Lower leg skin (tissue), 4 donors: ENCODE data around the gene UTS2R. TPM values are rescaled to one million over a fixed set of nuclear protein-coding genes. Genes with fewer than 3 reads are reported as not detected.

ENCODE experiments used
- DNase-seq, 2 donors: peaks; one replicate each; pipeline ENCODE4 v3.0.0-alpha.2; 2019; ENCODE audit warnings: low spot score in 2 of 2
- H3K4me3 ChIP-seq: fragments of 200-600 bp; sonication (generic); 2 replicates; pipeline ENCODE4 v1.5.1; 2017; ENCODE audit warnings: mild to moderate bottlenecking, low read depth; ENCODE audit not compliant: poor library complexity, severe bottlenecking
- POLR2A ChIP-seq, 2 donors: fragments of 450-650 bp; IDR thresholded peaks; one replicate each; pipeline ENCODE4 v1.6.1; 2016 to 2017; ENCODE audit warnings: antibody characterized with exemption in 2 of 2, mild to moderate bottlenecking in 1 of 2, moderate library complexity in 1 of 2
- WGBS, 2 donors: methylation state at CpG; one replicate each; pipeline ENCODE4 v1.1.5; 2018; 5-methylcytosine and 5-hydroxymethylcytosine counted together
- intact Hi-C: fragments of 100-400 bp; cut with DNase I; formaldehyde crosslinking; loops from one replicate; pipeline ENCODE4 v1.15.0; 2023; ENCODE audit warnings: low total_unique reads
- total RNA-seq, 4 donors: library from RNA; depleted of rRNA; stranded (reverse); fragments of >200 nt; gene quantifications; one replicate each; pipeline ENCODE4 v1.1.0, GENCODE V29; 2016
- TF ChIP-seq, protein P1 (sequence below), 3 donors: fragments of 450-650 bp; IDR thresholded peaks; one replicate each; pipeline ENCODE4 v1.5.1; 2016; ENCODE audit warnings: antibody characterized with exemption in 3 of 3, mild to moderate bottlenecking in 3 of 3, moderate library complexity in 2 of 3

UTS2R gene
- total RNA-seq, 4 donors from 2014 or later: not detected

DNA sequence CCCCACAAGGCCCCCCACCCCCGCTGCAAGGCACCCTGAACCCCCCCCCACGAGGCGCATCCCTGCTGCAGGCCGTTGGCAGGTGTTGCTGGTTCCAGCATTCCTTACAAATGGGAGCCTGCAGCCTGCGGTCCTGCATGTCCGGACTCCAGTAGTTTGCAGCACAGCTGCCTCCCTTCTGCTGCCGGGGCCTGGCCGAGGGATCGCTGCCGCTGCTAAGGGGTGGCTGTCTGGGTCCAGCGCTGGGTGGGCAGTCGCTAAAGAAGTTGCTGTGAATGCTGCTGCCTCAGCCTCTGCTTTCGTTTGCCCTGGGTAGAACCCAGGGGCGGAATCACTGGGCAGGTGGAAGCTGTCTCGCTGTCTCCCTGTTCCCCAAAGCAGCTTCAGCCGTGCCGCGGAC, 11.8 kb downstream of the UTS2R start:
- TF ChIP-seq POLR2A (IDR thresholded peaks at IDR 0.05): no peak
- TF ChIP-seq, protein P1, sequence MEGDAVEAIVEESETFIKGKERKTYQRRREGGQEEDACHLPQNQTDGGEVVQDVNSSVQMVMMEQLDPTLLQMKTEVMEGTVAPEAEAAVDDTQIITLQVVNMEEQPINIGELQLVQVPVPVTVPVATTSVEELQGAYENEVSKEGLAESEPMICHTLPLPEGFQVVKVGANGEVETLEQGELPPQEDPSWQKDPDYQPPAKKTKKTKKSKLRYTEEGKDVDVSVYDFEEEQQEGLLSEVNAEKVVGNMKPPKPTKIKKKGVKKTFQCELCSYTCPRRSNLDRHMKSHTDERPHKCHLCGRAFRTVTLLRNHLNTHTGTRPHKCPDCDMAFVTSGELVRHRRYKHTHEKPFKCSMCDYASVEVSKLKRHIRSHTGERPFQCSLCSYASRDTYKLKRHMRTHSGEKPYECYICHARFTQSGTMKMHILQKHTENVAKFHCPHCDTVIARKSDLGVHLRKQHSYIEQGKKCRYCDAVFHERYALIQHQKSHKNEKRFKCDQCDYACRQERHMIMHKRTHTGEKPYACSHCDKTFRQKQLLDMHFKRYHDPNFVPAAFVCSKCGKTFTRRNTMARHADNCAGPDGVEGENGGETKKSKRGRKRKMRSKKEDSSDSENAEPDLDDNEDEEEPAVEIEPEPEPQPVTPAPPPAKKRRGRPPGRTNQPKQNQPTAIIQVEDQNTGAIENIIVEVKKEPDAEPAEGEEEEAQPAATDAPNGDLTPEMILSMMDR (IDR thresholded peaks at IDR 0.05): no peak
- intact Hi-C loops: no loop called here
- no peak for DNase-seq
- 43 to 63% methylated on average over 9 to 18 of the region's 18 CpGs for WGBS, 2 donors
- no peak overlapping the region for H3K4me3 ChIP-seq

GRCh38 chr17:82384051-82384729, 12.6 kb downstream of the UTS2R start:
- no peak for TF ChIP-seq POLR2A (IDR thresholded peaks at IDR 0.05)
- TF ChIP-seq, protein P1 (IDR thresholded peaks at IDR 0.05): no peak
- 49 to 60% methylated on average over 19 to 22 of the region's 22 CpGs for WGBS, 2 donors
- H3K4me3 ChIP-seq: no peak overlapping the region
- no peak for DNase-seq
- intact Hi-C loops: no loop called here

- TF ChIP-seq POLR2A (IDR thresholded peaks at IDR 0.05): no peak
- TF ChIP-seq, protein P1 (IDR thresholded peaks at IDR 0.05): peak in 1 of 3 donors; percentile 45
- DNase-seq: no peak
- 16 to 31% methylated on average over 9 to 21 of the region's 26 CpGs for WGBS, 2 donors
- H3K4me3 ChIP-seq: no peak overlapping the region
- intact Hi-C loops: no loop called here
Measured at GRCh38 chr17:82384730-82385481, 13.3 kb downstream of the UTS2R start.

DNA sequence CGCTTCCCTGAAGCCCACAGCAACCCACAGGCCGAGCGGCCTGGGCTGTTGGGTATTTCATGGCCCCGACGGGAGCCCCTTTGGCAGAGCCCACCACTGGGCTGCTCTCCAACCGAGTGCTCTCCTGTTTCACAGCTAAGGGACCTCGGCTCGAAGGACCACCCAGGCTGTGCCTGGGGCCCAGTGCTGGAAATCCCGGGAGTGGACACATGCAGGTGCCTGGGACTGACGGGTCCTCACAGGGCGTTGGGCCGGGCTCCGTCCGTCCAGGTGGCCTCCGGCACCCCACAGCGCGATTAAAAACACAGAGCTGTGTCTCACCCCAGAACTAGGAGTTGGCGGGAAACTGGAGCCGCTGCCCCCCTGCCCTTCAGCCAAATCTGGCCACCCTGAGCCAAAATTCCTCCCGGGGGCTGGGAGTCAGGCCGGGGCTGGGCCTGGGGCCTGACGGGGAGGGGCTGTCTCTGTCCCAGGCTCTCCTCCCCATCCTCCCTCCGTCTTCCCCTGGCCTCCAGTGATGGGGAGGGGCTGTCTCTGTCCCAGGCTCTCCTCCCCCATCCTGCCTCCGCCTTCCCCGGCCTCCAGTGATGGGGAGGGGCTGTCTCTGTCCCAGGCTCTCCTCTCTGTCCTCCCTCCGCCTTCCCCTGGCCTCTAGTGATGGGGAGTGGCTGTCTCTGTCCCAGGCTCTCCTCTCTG, 14.1 kb downstream of the UTS2R start:
- DNase-seq: no peak
- WGBS, 2 donors: 22 to 24% methylated on average over 11 to 21 of the region's 26 CpGs
- H3K4me3 ChIP-seq: no peak overlapping the region
- intact Hi-C loops: no loop called here
- no peak for TF ChIP-seq POLR2A (IDR thresholded peaks at IDR 0.05)
- TF ChIP-seq, protein P1 (IDR thresholded peaks at IDR 0.05): no peak

DNA sequence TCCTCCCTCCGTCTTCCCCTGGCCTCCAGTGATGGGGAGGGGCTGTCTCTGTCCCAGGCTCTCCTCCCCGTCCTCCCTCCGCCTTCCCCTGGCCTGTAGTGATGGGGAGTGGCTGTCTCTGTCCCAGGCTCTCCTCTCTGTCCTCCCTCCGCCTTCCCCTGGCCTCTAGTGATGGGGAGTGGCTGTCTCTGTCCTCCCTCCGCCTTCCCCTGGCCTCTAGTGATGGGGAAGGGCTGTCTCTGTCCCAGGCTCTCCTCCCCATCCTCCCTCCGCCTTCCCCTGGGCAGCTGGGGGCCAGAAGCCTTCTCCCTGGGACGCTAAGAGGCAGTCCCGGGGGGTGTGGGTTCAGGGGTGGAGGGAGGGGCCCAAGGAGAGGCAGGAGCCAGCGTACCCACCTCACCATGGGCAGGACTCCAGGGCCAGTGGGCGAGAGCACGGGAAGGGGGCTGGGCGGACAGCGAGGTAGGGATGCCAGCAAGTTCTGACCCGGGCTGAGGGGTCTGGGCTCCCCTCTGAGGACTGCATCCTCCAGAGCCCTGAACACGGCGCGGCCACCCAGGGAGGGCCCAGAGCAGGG, 14.8 kb downstream of the UTS2R start:
- no peak overlapping the region for H3K4me3 ChIP-seq
- intact Hi-C loops: no loop called here
- 25 to 33% methylated on average over 9 to 16 of the region's 17 CpGs for WGBS, 2 donors
- DNase-seq: peak in 1 of 2 donors; percentile 83
- no peak for TF ChIP-seq POLR2A (IDR thresholded peaks at IDR 0.05)
- TF ChIP-seq, protein P1 (IDR thresholded peaks at IDR 0.05): no peak
